Panc1 (cell line): ENCODE results near the gene SLC2A4. TPM values are rescaled to one million over a fixed set of nuclear protein-coding genes. Genes with fewer than 3 reads are reported as not detected.

Experiments
- ATAC-seq: fragments of 200-7000 bp; cut with Tn5 transposase; 2 replicates; pipeline ENCODE4 v1.9.1; 2020; ENCODE audit warnings: mild to moderate bottlenecking, moderate library complexity
- BruUV-seq: library from RNA; stranded (reverse); fragments of 400-500 nt; replicated peaks from 2 replicates; lab custom pipeline; 2021; lab: Mats Ljungman, UMichigan
- CTCF ChIA-PET: fragments of 300-600 bp; sonication (Branson Sonifier 250); formaldehyde crosslinking; loops from one replicate; lab custom pipeline; 2022; ENCODE audit warnings: antibody characterized with exemption; lab: Charles Lee
- POLR2A ChIA-PET: fragments of 300-600 bp; sonication (Branson Sonifier 250); formaldehyde crosslinking; loops from one replicate; lab custom pipeline; 2022; ENCODE audit warnings: antibody characterized with exemption; lab: Charles Lee
- DNase-seq: peaks from one replicate; pipeline ENCODE4 v3.0.0-alpha.2; 2010; ENCODE audit warnings: low read depth, low spot score
- H3K27ac ChIP-seq: 2 replicates; pipeline ENCODE4 v1.5.1; 2011; ENCODE audit warnings: mild to moderate bottlenecking, low read length, inconsistent platforms
- H3K27me3 ChIP-seq: fragments of 200-500 bp; sonication (Bioruptor generic); 2 replicates; pipeline ENCODE4 v1.6.0; 2014; ENCODE audit warnings: low read length, inconsistent platforms; ENCODE audit not compliant: control insufficient read depth, insufficient read depth
- H3K36me3 ChIP-seq: fragments of 200-500 bp; sonication (Bioruptor generic); 2 replicates; pipeline ENCODE4 v1.5.1; 2014; ENCODE audit warnings: inconsistent platforms, mild to moderate bottlenecking, low read length, moderate library complexity; ENCODE audit not compliant: control insufficient read depth, insufficient read depth
- H3K4me1 ChIP-seq: 2 replicates; pipeline ENCODE4 v1.5.1; 2011; ENCODE audit warnings: inconsistent platforms, mild to moderate bottlenecking, low read length, moderate library complexity; ENCODE audit not compliant: control insufficient read depth, insufficient read depth
- H3K4me3 ChIP-seq, 2 experiments: 2 replicates each; pipeline ENCODE4 v1.5.1; 2011 to 2012; ENCODE audit warnings: low read depth in 2 of 2, low read length in 2 of 2, mild to moderate bottlenecking in 2 of 2, inconsistent platforms in 1 of 2, moderate library complexity in 1 of 2
- H3K9me3 ChIP-seq: fragments of 200-500 bp; sonication (Bioruptor generic); 2 replicates; pipeline ENCODE4 v1.5.1; 2014; ENCODE audit warnings: low read depth, mild to moderate bottlenecking, inconsistent platforms, low read length, moderate library complexity; ENCODE audit not compliant: control insufficient read depth, insufficient read depth
- CTCF ChIP-seq: fragments of 450-650 bp; IDR thresholded peaks from 2 replicates; pipeline ENCODE4 v1.5.1; 2017; ENCODE audit warnings: mild to moderate bottlenecking
- POLR2AphosphoS5 ChIP-seq: IDR thresholded peaks from 2 replicates; pipeline ENCODE4 v1.6.1; 2012; ENCODE audit warnings: mild to moderate bottlenecking, low read depth, low read length, moderate library complexity
- REST ChIP-seq, 2 experiments: IDR thresholded peaks; 2 replicates each; pipeline ENCODE4 v1.6.1; 2011 to 2012; ENCODE audit warnings: low read depth in 2 of 2, control low read depth in 1 of 2, low read length in 1 of 2, mild to moderate bottlenecking in 1 of 2, moderate library complexity in 1 of 2; ENCODE audit not compliant: insufficient read depth in 1 of 2
- SIN3A ChIP-seq: IDR thresholded peaks from 2 replicates; pipeline ENCODE4 v1.6.1; 2012; ENCODE audit warnings: low read depth, mild to moderate bottlenecking, low read length, moderate library complexity, borderline replicate concordance; ENCODE audit not compliant: insufficient read depth
- TCF7L2 ChIP-seq: IDR thresholded peaks from 2 replicates; pipeline ENCODE4 v1.6.1; 2011; ENCODE audit warnings: mild to moderate bottlenecking, low read depth, low read length, inconsistent platforms
- in situ Hi-C: cut with HindIII; loops from 2 replicates; pipeline ENCODE4 v1.10.0; 2016; ENCODE audit warnings: low sequenced_read_pairs, low pct_unique_long_range_greater_than_20kb
- intact Hi-C: fragments of 100-400 bp; cut with micrococcal nuclease; formaldehyde crosslinking; loops from one replicate; pipeline ENCODE4 v1.10.0; 2022; ENCODE audit not compliant: unreplicated experiment
- total RNA-seq: library from RNA; stranded (reverse); gene quantifications from one replicate; pipeline ENCODE4 v1.2.1, GENCODE V29; 2021; ENCODE audit not compliant: unreplicated experiment

The SLC2A4 gene
- total RNA-seq, 1 experiment from 2014 or later = 0.31 TPM

GRCh38 chr17:7260651-7261378 lies 20.7 kb upstream of the SLC2A4 start:
- peak; percentile 70 for ATAC-seq
- in situ Hi-C loops (no loop called here), intact Hi-C loops (no loop called here)
- TF ChIP-seq REST (IDR thresholded peaks at IDR 0.05; ENCODE audit: insufficient read depth in 1 of 2, low read depth in 2 of 2, low read length in 1 of 2) = no peak
- no peak for TF ChIP-seq SIN3A
- TF ChIP-seq POLR2AphosphoS5 = no peak
- no peak for TF ChIP-seq TCF7L2
- no peak for TF ChIP-seq CTCF
- peaks cover 3% of the 10 kb centered on the region for H3K36me3 ChIP-seq
- H3K9me3 ChIP-seq = no peaks in the 10 kb centered on the region
- H3K4me3 ChIP-seq = peak overlapping the region; percentile 50 to 65
- peaks cover 22% of the 10 kb centered on the region for H3K4me1 ChIP-seq
- H3K27ac ChIP-seq = peak overlapping the region; percentile 77
- no peak for DNase-seq
- ChIA-PET CTCF (no interaction called here), POLR2A (no interaction called here)
- no peaks in the 10 kb centered on the region for H3K27me3 ChIP-seq
- no TSS peak for BruUV-seq

GRCh38 chr17:7261379-7262191 lies 19.9 kb upstream of the SLC2A4 start:
- Histone ChIP-seq H3K9me3 (no peaks in the 10 kb centered on the region), H3K27ac (peak overlapping the region; percentile 81), H3K4me3 (peak overlapping the region; percentile 50 to 65), H3K36me3 (peaks cover 3% of the 10 kb centered on the region), H3K4me1 (peaks cover 22% of the 10 kb centered on the region), H3K27me3 (no peaks in the 10 kb centered on the region)
- ChIA-PET CTCF (no interaction called here), POLR2A (interaction anchor here (0.7 kb wide), 1 partner anchor 30 kb away, joined by 11 read pairs; no protein-coding TSS in a partner anchor)
- TF ChIP-seq SIN3A (no peak), POLR2AphosphoS5 (no peak), CTCF (no peak), REST (IDR thresholded peaks at IDR 0.05; ENCODE audit: insufficient read depth in 1 of 2, low read depth in 2 of 2, low read length in 1 of 2) (no peak), TCF7L2 (no peak)
- in situ Hi-C loops = no loop called here
- BruUV-seq = no TSS peak
- peak; percentile 36 for ATAC-seq
- no peak for DNase-seq
- intact Hi-C loops = no loop called here
